Adrenal gland (tissue), 12 donors: ENCODE results near the gene TTC27. TPM values are rescaled to one million over a fixed set of nuclear protein-coding genes. Genes with fewer than 3 reads are reported as not detected.

Source experiments
- DNase-seq, 7 donors: peaks; one replicate each; pipeline ENCODE4 v3.0.0-alpha.2; 2019 to 2020
- H3K27ac ChIP-seq, 5 donors: fragments of 200-600 bp; sonication (generic) in 4 of 5; 1 replicate in 3 of 5; 2 replicates in 2 of 5; pipeline versions ENCODE4 v1.5.1 to v1.8.0; 2016 to 2020; ENCODE audit warnings: mild to moderate bottlenecking in 1 of 5
- H3K27me3 ChIP-seq: fragments of 200-600 bp; 2 replicates; pipeline ENCODE4 v1.8.0; 2021
- H3K36me3 ChIP-seq, 2 donors: fragments of 200-600 bp; replicated peaks in 1 of 2; 1 replicate in 1 of 2; 2 replicates in 1 of 2; pipeline versions ENCODE4 v1.5.1 to v1.8.0; 2018 to 2022
- H3K4me1 ChIP-seq, 2 donors: fragments of 200-600 bp; replicated peaks in 1 of 2; 1 replicate in 1 of 2; 2 replicates in 1 of 2; pipeline versions ENCODE4 v1.5.1 to v1.8.0; 2018 to 2021
- H3K4me3 ChIP-seq, 4 donors: fragments of 200-600 bp; sonication (generic) in 3 of 4; one replicate each; pipeline ENCODE4 v1.5.1; 2016 to 2018
- H3K9me3 ChIP-seq, 3 donors: fragments of 200-600 bp; sonication (generic) in 1 of 3; replicated peaks in 1 of 3; 1 replicate in 2 of 3; 2 replicates in 1 of 3; pipeline versions ENCODE4 v1.5.1 to v1.8.0; 2016 to 2021
- POLR2A ChIP-seq, 2 donors: fragments of 450-650 bp; IDR thresholded peaks; one replicate each; pipeline ENCODE4 v1.6.1; 2017; ENCODE audit warnings: antibody characterized with exemption in 2 of 2, mild to moderate bottlenecking in 2 of 2, moderate library complexity in 1 of 2
- WGBS, 4 donors: extraction: QIAGEN DNeasy Blood & Tissue Kit in 2 of 4; methylation state at CpG; one replicate each; pipeline versions ENCODE4 v1.1.5 to v1.1.7; 2013 to 2017; 5-methylcytosine and 5-hydroxymethylcytosine counted together
- intact Hi-C, 2 donors: fragments of 100-400 bp; cut with DNase I; formaldehyde crosslinking; loops; one replicate each; pipeline versions ENCODE4 v1.14.1 to v1.15.0; 2022 to 2023
- polyA plus RNA-seq, 3 donors: library from polyadenylated mRNA; stranded (reverse); fragments of 200-250 nt in 2 of 3; fragments of 350-450 nt in 1 of 3; fragmentation: Illumina TruSeq in 1 of 3; extraction: RNeasy Lipid Tissue Mini Kit (QIAGEN cat#74804) in 1 of 3; gene quantifications; one replicate each; pipeline ENCODE4 v1.2.3, GENCODE V29; 2013 to 2014
- total RNA-seq, 9 donors: library from RNA; depleted of rRNA in 4 of 9; stranded (reverse); fragments of >200 nt in 4 of 9; fragments of 120-200 nt in 1 of 9; fragmentation: NEBNext Ultra II Directional in 1 of 9; extraction: Animal tissue kit (Norgen Biotek cat#: 25700) in 1 of 9; gene quantifications; one replicate each; pipeline versions ENCODE4 v1.1.0 to v1.2.4, GENCODE V29; 2013 to 2023
- TF ChIP-seq, protein P1 (sequence below), 6 experiments: fragments of 450-650 bp in 4 of 6; fragments of 200-600 bp in 2 of 6; sonication (generic) in 1 of 6; IDR thresholded peaks; 1 replicate in 5 of 6; 2 replicates in 1 of 6; pipeline versions ENCODE4 v1.5.1 to v1.8.0; 2016 to 2021; ENCODE audit warnings: antibody characterized with exemption in 6 of 6, mild to moderate bottlenecking in 2 of 6, moderate library complexity in 1 of 6
- donor health status: healthy with polysubstance abuse.
- donor health status: Bipolar disorder and iron deficiency.
- donor health status: DM: yes; HTN: yes; CAD: no.
- donor health status: DM: no; HTN: no; CAD: no.
- donor health status: DM: no; HTN: no; CAD: no.
- donor health status: DM: yes; HTN: yes; CAD: no.

Gene TTC27
- total and polyA plus RNA-seq, 12 donors = 5.7 to 31.1 (median 19.8) TPM

GRCh38 chr2:32838418-32838817, 210.6 kb downstream of the TTC27 start:
- DNase-seq = no peak
- no peaks in the 10 kb centered on the region for H3K36me3 ChIP-seq
- no peak overlapping the region for H3K4me3 ChIP-seq
- no peak for TF ChIP-seq POLR2A (IDR thresholded peaks at IDR 0.05)
- TF ChIP-seq, protein P1, sequence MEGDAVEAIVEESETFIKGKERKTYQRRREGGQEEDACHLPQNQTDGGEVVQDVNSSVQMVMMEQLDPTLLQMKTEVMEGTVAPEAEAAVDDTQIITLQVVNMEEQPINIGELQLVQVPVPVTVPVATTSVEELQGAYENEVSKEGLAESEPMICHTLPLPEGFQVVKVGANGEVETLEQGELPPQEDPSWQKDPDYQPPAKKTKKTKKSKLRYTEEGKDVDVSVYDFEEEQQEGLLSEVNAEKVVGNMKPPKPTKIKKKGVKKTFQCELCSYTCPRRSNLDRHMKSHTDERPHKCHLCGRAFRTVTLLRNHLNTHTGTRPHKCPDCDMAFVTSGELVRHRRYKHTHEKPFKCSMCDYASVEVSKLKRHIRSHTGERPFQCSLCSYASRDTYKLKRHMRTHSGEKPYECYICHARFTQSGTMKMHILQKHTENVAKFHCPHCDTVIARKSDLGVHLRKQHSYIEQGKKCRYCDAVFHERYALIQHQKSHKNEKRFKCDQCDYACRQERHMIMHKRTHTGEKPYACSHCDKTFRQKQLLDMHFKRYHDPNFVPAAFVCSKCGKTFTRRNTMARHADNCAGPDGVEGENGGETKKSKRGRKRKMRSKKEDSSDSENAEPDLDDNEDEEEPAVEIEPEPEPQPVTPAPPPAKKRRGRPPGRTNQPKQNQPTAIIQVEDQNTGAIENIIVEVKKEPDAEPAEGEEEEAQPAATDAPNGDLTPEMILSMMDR (IDR thresholded peaks at IDR 0.05) = no peak
- whole genome bisulfite sequencing, 4 donors = 69 to 85% (median 79%) methylated on average over 7 of the region's 7 CpGs
- peaks cover 0 to 4% of the 10 kb centered on the region in 2 donors for H3K4me1 ChIP-seq
- intact Hi-C loops = no loop called here
- H3K27me3 ChIP-seq = no peaks in the 10 kb centered on the region
- no peak overlapping the region for H3K27ac ChIP-seq
- no peaks in the 10 kb centered on the region for H3K9me3 ChIP-seq

GRCh38 chr2:32838949-32839348, 211.1 kb downstream of the TTC27 start:
- Histone ChIP-seq H3K4me3 (no peak overlapping the region), H3K36me3 (no peaks in the 10 kb centered on the region), H3K9me3 (no peaks in the 10 kb centered on the region), H3K27me3 (no peaks in the 10 kb centered on the region), H3K4me1 (peaks cover 0 to 4% of the 10 kb centered on the region in 2 donors), H3K27ac (peak overlapping the region in 1 of 5 donors; percentile 11)
- DNase-seq = peak in 5 of 7 donors; percentile 15 to 54 (median 24)
- TF ChIP-seq POLR2A (IDR thresholded peaks at IDR 0.05) = no peak
- TF ChIP-seq, protein P1 (IDR thresholded peaks at IDR 0.05) = no peak
- intact Hi-C loops = no loop called here
- 57 to 73% (median 60%) methylated on average over 4 of the region's 4 CpGs for WGBS, 4 donors

DNA sequence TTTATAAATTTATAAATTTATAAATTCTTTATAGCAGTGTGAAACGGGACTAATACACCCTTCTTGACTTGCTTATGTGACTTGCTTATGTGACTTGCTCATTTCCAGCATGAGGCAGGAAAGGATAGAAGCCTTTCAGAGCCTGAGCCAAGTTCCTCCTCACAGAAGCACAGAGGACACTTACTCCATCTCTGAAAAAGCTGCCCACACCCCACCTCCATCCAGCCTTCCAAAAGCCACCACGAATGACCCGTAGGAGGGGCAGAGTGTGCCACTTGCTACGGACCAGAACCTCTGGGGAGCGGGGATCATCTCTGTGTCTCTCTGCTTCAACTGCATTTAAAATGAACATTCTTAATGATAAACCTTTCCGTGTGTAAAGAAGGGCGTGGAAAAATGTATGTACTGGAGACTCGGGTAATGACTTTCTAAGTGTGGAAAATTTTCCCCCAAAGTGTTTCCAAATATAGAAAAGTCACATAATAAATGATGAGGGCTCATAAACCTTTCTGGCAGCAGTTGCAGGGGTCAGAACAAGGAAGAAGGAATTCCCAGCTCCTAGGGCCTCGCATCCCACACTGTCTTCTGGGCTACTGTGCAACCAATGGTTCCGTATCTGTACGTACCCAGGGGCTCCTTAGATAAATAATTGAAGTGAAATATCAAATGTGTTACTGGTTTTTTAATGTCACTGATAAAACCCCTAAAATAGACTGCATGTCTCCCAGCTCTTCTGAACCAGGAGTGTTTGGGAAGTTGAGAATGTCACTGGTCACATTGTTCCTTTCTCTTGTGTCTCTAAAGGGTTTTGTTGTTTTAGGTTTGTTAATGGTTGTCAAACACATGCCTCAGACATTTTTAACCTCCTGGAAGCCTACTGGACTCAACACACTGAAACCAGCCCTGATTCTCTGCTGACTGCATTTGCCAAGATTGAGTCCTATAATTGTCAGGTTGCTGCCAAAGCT, 214.4 kb downstream of the TTC27 start:
- H3K27ac ChIP-seq = no peak overlapping the region
- no peak overlapping the region for H3K4me3 ChIP-seq
- no peak for DNase-seq
- peaks cover 0 to 4% of the 10 kb centered on the region in 2 donors for H3K4me1 ChIP-seq
- no peaks in the 10 kb centered on the region for H3K36me3 ChIP-seq
- TF ChIP-seq, protein P1 (IDR thresholded peaks at IDR 0.05) = no peak
- TF ChIP-seq POLR2A (IDR thresholded peaks at IDR 0.05) = no peak
- intact Hi-C loops = no loop called here
- 74 to 85% (median 81%) methylated on average over 11 of the region's 11 CpGs for WGBS, 4 donors
- no peaks in the 10 kb centered on the region for H3K27me3 ChIP-seq
- no peaks in the 10 kb centered on the region for H3K9me3 ChIP-seq

- Histone ChIP-seq H3K9me3 (no peaks in the 10 kb centered on the region), H3K4me3 (no peak overlapping the region), H3K27ac (no peak overlapping the region), H3K27me3 (no peaks in the 10 kb centered on the region), H3K36me3 (no peaks in the 10 kb centered on the region), H3K4me1 (peaks cover 0 to 4% of the 10 kb centered on the region in 2 donors)
- 73 to 94% (median 89%) methylated on average over 1 of the region's 1 CpG for WGBS, 4 donors
- DNase-seq = no peak
- intact Hi-C loops = no loop called here
- no peak for TF ChIP-seq POLR2A (IDR thresholded peaks at IDR 0.05)
- TF ChIP-seq, protein P1 (IDR thresholded peaks at IDR 0.05) = no peak
Observed at GRCh38 chr2:32843699-32844098, 215.8 kb downstream of the TTC27 start.
